Stimulated activated CD4-positive, alpha-beta T cell treated with anti-CD3 and anti-CD28 coated beads, TNF-alpha, amount 100 ng/mL, for 24 hours (primary cell): ENCODE measurements around the gene PC.
"Not testable (repeated sequence)": the region's sequence is repeated elsewhere in the genome, so short reads cannot be mapped to it uniquely, and the experiment has no call there.

ENCODE experiments used
- DNase-seq, 3 experiments: peaks; one replicate each; pipeline ENCODE4 v3.0.0-alpha.2; 2020; ENCODE audit warnings: low read depth in 3 of 3

PC gene

GRCh38 chr11:66843776-66844495, 114.2 kb downstream of the PC start:
- DNase-seq, result no peak

GRCh38 chr11:66842896-66843775, 115.0 kb downstream of the PC start, which contains the start of gene RCE1:
TSS of gene RCE1 (plus strand) at chr11:66843441. CDS start at chr11:66843456, 15 bp downstream.
- peak; percentile 78 to 85 (median 84) for DNase-seq

GRCh38 chr11:66842501-66842895, 115.7 kb downstream of the PC start:
- DNase-seq, result no peak

- DNase-seq, result no peak
Measured at GRCh38 chr11:66841861-66842260, 116.3 kb downstream of the PC start.

- DNase-seq, result no peak
Measured at GRCh38 chr11:66840317-66841091, 117.7 kb downstream of the PC start.

GRCh38 chr11:66835768-66836405, 122.3 kb downstream of the PC start:
- no peak for DNase-seq

GRCh38 chr11:66834943-66835342, 123.2 kb downstream of the PC start:
- no peak for DNase-seq

- DNase-seq, result no peak
Measured at GRCh38 chr11:66834539-66834845, 123.7 kb downstream of the PC start.

- not testable (repeated sequence) for DNase-seq
Measured at GRCh38 chr11:66824573-66824972, 133.6 kb downstream of the PC start.

GRCh38 chr11:66823700-66824099, 134.5 kb downstream of the PC start:
- DNase-seq, result no peak

- no peak for DNase-seq
Measured at GRCh38 chr11:66820901-66821300, 137.3 kb downstream of the PC start.

GRCh38 chr11:66820381-66820780, 137.8 kb downstream of the PC start:
- no peak for DNase-seq

GRCh38 chr11:66818231-66818955, 139.8 kb downstream of the PC start:
- DNase-seq, result no peak

- no peak for DNase-seq
Measured at GRCh38 chr11:66815646-66816045, 142.5 kb downstream of the PC start.

- no peak for DNase-seq
Measured at GRCh38 chr11:66814678-66815077, 143.5 kb downstream of the PC start.

GRCh38 chr11:66810576-66811185, 147.5 kb downstream of the PC start:
- no peak for DNase-seq

- no peak for DNase-seq
Measured at GRCh38 chr11:66809592-66809991, 148.6 kb downstream of the PC start.

GRCh38 chr11:66800720-66801428, 157.3 kb downstream of the PC start:
- no peak for DNase-seq

- DNase-seq, result not testable (repeated sequence)
Measured at GRCh38 chr11:66799815-66800214, 158.4 kb downstream of the PC start.
